ENCODE measurements around the gene EYA2.

EYA2 gene

GRCh38 chr20:47021850-47022249, 127.2 kb downstream of the EYA2 start:
- H3K4me3 ChIP-seq (ENCODE audit: low read depth, low read length), result no peak overlapping the region
- TF ChIP-seq, protein P1, sequence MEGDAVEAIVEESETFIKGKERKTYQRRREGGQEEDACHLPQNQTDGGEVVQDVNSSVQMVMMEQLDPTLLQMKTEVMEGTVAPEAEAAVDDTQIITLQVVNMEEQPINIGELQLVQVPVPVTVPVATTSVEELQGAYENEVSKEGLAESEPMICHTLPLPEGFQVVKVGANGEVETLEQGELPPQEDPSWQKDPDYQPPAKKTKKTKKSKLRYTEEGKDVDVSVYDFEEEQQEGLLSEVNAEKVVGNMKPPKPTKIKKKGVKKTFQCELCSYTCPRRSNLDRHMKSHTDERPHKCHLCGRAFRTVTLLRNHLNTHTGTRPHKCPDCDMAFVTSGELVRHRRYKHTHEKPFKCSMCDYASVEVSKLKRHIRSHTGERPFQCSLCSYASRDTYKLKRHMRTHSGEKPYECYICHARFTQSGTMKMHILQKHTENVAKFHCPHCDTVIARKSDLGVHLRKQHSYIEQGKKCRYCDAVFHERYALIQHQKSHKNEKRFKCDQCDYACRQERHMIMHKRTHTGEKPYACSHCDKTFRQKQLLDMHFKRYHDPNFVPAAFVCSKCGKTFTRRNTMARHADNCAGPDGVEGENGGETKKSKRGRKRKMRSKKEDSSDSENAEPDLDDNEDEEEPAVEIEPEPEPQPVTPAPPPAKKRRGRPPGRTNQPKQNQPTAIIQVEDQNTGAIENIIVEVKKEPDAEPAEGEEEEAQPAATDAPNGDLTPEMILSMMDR (IDR thresholded peaks at IDR 0.05; ENCODE audit: control insufficient read depth, extremely low read depth, insufficient read depth), result no peak
- no peak for DNase-seq (ENCODE audit: low read depth)

DNA sequence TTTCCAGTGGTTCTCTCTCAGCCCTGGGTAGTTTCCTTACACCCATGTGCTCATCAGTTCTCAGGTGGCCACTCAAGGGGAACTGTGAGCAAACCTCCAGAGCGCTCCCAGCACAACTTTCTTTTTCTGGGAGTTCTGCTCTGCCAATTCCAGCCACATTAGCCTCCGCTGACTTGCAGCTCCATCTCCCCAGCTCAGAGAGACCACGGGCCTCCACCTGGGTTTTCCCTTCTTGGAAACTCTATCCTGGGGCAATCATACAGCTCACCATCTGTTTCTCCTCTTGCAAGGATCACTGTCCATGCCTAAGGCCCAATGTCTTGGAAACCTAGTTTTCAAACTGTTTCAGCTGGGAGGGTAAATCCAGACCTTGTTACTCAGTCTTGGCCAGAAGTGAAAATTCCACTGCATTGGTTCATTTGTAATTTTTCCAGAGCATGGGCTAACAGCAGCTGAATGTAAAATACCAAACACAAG, 129.9 kb downstream of the EYA2 start:
- DNase-seq (ENCODE audit: low read depth), result no peak
- H3K4me3 ChIP-seq (ENCODE audit: low read depth, low read length), result no peak overlapping the region
- TF ChIP-seq, protein P1 (IDR thresholded peaks at IDR 0.05; ENCODE audit: control insufficient read depth, extremely low read depth, insufficient read depth), result no peak

- TF ChIP-seq, protein P1 (IDR thresholded peaks at IDR 0.05; ENCODE audit: control insufficient read depth, extremely low read depth, insufficient read depth), result 0 out of 2 replicates have a peak, but pooled peaks have one; percentile 12
- DNase-seq (ENCODE audit: low read depth), result peak; percentile 87
These were observed 132.4 kb downstream of the EYA2 start for GRCh38 chr20:47027042-47027441.

GRCh38 chr20:47027456-47027855, 132.8 kb downstream of the EYA2 start:
- no peak overlapping the region for H3K4me3 ChIP-seq (ENCODE audit: low read depth, low read length)
- DNase-seq (ENCODE audit: low read depth), result no peak
- TF ChIP-seq, protein P1 (IDR thresholded peaks at IDR 0.05; ENCODE audit: control insufficient read depth, extremely low read depth, insufficient read depth), result no peak

More at GRCh38 chr20:47027042-47027441, 132.4 kb downstream of the EYA2 start:
- H3K4me3 ChIP-seq (ENCODE audit: low read depth, low read length), result no peak overlapping the region

DNA sequence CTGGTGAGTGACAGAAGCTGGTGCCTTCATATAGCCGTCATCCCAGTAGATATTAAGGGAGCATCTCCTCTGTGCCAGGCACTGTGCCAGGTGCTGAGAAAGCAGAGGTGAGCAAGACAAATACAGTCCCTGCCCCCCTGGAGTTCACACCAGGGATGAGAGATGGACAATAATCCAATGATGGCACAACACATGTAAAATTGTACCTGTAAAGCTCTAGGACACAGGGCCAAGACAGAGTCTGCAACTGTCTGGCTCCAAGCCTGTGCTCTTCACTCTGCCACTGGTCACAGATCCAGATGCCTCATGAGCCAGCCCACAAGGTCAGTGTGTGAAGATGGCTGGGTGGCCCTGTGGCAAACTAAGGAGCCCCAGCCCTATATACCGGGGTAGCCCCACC, 133.8 kb downstream of the EYA2 start:
- DNase-seq (ENCODE audit: low read depth), result no peak
- TF ChIP-seq, protein P1 (IDR thresholded peaks at IDR 0.05; ENCODE audit: control insufficient read depth, extremely low read depth, insufficient read depth), result no peak
- no peak overlapping the region for H3K4me3 ChIP-seq (ENCODE audit: low read depth, low read length)

DNA sequence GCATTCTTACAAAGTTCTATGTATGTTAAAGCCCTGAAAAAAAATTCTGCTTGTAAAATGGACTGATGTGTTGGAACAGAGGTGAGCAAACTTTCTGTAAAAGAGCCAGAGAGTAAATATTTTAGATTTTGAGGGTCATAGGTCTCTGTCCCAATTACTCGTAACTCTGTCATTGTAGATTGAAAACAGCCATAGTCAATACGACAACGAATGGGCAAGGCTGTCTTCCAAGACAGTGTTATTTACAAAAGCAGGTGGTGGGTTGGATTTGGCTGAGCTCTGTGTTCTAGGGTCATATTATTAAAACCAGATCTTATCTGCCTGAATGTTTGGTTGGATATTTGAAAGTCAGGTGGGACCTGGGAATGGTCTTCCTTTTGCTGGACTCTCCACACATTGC, 135.2 kb downstream of the EYA2 start:
- H3K4me3 ChIP-seq (ENCODE audit: low read depth, low read length), result no peak overlapping the region
- TF ChIP-seq, protein P1 (IDR thresholded peaks at IDR 0.05; ENCODE audit: control insufficient read depth, extremely low read depth, insufficient read depth), result no peak
- peak; percentile 95 for DNase-seq (ENCODE audit: low read depth)

- TF ChIP-seq, protein P1 (IDR thresholded peaks at IDR 0.05; ENCODE audit: control insufficient read depth, extremely low read depth, insufficient read depth), result no peak
- DNase-seq (ENCODE audit: low read depth), result no peak
- H3K4me3 ChIP-seq (ENCODE audit: low read depth, low read length), result no peak overlapping the region
These were observed 135.7 kb downstream of the EYA2 start for GRCh38 chr20:47030271-47030810.

Data from LNCaP clone FGC (cell line).